Activated CD4-positive, CD25-positive, alpha-beta regulatory T cell treated with anti-CD3 and anti-CD28 coated beads, Interleukin-2, amount 50 U/mL, for 24 hours (primary cell): ENCODE measurements around the gene TMEM97.

Source experiments
- ATAC-seq, 2 donors: fragments of 150-1000 bp; cut with Tn5 transposase; one replicate each; pipeline ENCODE4 v1.10.0; 2021; ENCODE audit warnings: mild to moderate bottlenecking in 1 of 2, moderate library complexity in 1 of 2

Gene TMEM97

DNA sequence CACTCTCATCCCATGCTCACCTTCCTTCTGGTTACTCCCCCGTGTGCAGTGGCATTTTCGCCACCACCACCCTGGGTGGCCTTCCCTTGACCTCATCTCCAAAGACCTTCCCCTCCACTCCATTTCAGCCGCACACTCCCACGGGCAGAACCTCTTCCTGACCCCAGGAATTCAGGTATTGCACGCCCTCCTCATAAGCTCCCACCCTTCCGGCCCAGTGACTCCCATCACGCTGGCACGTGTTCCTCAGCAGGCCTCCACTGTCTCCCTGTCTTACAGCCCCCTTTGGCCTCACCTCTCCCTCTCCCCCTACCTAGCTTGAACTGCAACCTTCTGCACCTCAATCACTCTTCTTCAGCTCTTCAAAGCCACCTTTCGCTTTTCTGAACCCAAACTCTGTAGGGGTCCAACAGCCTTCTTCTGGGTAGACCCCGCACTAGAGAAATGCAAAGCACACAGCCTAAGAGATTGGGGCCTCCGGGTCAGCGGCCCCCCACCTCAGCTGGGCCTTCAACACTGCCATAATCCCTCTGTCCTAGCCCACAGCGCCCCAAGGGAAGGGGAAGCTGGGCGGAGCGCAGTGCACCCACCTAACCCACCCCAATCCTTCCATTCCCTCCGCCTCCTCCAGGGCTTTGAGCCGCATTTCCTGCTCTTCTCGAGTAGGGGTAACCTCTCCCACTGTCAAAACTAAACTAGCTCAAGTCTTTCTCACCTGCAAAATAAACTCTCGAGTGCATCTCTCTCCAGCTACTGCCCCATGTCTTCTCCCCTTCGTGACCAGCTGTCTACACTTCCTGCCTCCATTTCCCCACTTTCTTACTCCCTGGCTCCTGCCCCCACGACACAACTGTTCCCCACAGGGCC, 1.7 kb upstream of the TMEM97 start:
- ATAC-seq = no peak

DNA sequence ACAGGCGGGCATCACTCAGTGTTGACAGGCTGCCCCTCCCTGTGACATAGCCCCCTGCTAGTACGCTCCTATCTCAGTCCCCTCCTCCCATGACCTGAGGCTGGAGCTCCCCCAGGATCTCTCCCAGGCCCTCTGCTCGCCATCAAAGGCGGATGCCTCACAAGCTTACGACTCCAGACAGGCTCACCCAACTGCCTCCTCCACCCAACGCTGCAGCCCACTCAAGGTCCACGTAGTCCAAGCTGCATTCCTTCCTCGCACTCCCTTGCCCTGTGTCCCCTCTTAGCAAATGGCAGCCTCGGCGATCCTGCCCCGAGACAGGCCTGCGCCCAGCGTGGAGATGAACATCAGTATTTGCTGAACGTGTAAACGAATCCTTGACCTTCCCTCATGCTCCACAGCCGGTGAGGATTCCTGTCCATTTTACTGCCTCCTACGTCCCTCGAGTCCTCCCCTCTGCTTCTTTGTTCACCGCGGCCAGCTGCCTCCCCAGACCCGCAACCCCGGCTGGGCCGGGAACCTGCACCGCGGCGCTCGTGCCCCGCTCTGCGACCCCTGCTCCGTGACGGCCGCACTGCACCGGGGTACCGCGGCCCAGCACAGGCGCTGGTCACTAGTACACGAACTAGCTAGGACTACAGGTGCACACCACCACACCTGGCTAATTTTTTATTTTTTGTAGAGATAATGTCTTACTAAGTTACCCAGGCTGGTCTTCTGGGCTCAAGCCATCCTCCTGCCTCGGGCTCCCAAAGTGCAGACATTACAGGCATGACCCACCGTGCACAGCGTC, 838 bp upstream of the TMEM97 start:
- peak in 1 of 2 donors; percentile 13 for ATAC-seq

DNA sequence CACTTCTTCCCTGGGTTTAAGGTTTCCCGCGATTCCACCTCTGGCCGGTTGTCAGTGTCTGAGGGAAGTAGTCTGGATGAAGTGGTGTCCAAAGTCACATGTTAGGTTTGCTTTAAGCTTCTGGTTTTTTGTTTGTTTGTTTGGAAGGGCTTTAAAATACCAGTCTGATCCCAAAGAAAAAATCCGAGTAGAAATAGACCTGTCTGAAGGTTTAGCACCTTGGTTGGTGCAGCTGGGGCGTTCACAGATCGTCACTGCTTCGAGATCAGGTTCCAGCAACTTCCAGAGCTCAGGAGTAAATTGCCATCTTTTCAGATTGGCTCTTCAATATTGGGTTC, 567 bp downstream of the TMEM97 start:
- ATAC-seq = no peak

DNA sequence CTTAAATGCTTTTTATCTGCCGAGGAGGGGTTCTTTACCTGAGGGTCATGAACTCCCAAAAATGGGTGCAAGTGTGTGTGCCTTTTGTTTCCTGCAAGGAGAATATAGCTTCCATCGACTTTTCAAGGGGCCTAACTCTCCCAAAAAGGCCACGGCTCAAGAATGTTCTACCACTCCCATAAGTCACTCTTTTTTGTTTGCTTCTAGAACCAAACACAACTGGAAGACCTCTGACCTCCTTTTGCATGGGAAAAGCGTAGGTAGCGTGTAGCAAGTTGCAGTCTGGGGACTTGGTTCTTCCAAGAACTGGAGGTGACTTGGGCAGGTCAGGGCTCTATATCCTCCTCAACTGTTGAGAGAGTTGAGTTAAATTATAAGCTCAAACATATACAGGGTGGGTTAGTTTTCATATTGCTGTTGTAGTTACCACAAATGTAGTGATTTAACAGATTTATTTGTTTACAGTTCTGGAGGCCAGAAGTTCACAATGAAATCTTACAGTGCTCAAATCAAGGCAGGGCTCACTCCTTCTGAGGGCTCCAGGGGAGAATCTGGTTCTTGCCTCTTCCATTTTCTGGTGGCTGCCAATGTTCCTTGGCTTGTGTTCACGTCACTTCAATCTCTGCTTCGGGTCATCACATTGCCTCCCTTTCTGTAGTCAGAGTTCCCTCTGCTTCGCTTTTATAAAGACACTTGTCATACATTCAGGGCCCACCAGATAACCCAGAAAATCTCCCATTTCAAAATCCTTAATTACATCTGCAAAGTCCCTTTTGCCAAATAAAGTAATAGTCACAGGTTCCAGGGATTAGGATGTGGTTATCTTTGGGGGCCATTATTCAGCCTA, 1.4 kb downstream of the TMEM97 start:
- ATAC-seq = no peak

DNA sequence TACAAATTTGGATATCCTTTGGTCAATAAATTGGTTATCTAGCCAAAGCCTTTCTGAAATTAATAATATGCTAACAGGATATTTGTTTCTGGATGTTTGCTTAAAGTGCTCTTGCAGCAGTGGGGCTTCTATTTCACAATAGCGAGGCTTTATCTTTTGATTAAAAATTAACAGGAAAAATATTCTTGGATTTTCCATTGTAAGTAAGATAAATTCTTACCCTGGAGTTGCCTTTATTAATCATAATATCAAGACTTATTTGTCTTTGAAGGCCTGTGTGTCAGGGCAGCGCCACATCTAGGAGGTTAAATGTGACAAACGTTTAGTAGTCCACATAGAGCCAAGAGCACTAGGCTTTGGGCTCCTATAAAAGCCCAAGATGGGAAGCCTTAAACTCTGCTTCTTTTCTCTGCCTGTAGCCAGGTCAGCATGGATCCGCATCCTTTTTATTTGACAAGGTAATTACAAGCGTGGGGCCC, 5.3 kb downstream of the TMEM97 start:
- no peak for ATAC-seq

DNA sequence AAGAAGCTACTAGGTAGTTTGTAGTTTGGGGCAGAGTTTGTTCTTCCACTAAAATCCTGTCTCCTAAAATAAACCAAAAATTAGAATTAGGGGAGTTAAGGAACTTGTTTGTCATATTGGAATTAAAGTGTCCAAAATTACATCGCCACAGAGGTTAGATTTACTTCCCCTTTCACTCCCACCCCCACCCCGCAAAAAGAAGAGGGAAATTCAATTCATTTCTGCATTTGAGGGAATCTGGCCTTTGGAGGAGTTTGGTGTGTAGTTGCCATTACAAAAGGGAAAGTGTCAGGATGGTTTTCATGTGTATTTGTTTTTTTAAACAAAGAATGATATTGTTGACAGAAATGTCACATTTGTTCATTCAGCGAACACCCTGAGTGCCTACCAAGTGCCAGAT, 5.8 kb downstream of the TMEM97 start:
- ATAC-seq = no peak

DNA sequence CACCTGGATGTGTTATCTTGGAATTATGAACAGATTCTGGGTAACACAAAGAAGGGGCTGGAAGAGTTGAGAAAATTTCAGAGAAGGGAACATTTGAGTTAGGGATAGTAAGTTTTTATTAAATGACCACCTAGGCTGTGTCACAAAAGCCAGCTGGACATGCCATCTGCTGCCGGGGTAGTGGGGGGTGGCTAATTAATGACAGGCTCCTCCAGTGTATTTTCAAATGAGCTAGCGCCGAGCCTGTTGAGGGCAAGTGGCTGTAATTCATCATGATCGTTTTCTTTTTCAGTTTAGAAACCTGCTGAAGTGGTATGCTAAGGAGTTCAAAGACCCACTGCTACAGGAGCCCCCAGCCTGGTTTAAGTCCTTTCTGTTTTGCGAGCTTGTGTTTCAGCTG, 6.2 kb downstream of the TMEM97 start:
- no peak for ATAC-seq

DNA sequence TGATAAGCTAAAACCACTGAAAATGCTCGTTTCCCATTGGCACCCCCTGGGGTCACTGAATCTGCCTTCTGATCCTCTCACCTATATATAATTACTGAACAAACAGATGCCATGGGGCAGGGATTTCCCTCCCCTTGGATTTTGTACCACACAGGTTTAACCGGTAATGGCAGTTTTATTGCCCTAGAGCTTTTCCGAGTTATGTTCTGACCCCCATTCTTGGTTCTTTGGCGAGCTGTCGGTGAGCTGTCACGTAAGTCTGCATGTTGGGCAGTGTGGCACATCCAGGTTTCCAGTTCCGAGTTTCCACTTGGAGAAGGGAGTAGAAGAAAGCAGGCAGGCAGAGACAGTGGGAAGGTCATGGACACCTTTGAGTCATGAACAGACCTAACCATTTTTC, 7.1 kb downstream of the TMEM97 start:
- ATAC-seq = no peak

DNA sequence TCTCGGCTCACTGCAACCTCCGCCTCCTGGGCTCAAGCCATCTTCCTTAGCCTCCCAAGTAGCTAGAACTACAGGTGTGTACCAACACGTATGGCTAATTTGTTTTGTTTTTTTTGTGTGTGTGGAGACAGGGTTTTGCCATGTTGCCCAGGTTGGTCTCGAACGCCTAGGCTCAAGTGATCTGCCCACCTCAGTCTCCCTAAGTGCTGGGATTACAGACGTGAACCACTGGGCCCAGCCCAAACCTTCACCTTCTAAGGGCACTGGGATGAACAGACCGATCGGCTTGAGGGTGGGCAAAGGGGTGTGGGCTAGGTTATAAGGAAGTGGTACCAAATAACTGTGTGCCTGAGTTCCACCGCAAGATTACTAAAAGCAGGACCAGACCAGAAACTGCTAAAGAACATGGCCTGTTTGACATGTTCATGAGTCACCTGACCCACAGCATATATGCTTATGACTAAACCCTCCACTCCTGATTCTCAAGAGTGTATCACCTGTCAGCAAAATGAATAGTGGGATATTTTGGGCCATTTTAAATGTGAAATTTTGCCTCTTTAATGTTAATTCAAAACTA, 8.1 kb downstream of the TMEM97 start:
- ATAC-seq = peak; percentile 99

DNA sequence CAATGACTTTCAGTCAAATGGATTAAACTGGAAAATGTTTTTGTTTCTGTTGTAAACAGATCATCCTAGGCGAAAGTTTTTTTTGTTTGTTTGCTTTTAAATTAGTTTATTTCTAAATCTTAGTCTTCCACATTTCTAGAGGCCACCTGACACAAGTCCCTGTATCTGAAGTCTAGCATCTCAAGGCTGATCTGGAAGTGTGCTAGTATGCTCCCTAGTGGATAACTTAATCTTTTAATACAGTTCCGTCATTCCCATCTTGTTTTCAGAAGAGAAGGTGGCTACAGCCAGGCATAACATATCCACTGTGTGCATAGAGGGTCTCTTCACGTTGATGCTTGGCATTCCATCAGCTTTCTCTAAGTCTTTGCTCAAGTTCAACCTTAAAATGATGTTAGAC, 8.7 kb downstream of the TMEM97 start:
- ATAC-seq = no peak

DNA sequence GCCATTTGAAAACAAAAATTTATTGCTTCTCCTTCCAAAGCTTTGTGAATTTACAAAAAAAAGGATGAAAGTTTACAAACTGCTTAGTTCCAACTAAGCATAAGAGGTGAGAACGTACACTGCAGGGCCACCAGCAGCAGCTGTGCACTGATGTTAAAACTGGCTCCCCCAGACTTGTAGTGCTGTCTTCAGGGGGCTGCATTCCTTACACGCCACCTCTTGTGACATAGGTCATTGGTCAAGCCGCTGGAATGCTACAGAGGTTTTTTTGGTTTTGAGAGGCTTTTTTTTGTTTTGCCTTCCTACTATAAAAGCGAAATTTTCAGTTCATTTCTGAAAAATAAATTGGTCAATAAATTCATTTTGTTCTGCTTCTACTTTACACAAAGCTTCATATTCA, 9.3 kb downstream of the TMEM97 start:
- no peak for ATAC-seq

DNA sequence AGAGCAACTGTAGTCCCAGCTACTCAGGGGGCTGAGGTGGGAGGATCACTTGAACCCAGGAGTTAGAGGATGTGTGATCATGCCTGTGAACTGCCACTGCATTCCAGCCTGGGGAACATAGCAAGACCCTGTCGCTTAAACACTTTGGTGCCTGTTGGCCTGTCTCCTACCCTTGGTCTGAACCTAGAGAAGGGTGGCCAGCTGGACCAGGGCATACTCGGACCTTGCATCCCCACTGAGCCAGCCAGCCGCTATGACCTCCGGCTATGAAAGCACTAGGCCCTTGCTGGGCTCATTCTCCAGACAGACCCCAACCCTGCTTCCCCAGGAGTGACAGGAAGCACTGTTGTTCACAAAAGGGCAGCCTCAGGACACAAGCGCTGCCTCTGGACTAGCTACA, 11.7 kb downstream of the TMEM97 start:
- no peak for ATAC-seq

DNA sequence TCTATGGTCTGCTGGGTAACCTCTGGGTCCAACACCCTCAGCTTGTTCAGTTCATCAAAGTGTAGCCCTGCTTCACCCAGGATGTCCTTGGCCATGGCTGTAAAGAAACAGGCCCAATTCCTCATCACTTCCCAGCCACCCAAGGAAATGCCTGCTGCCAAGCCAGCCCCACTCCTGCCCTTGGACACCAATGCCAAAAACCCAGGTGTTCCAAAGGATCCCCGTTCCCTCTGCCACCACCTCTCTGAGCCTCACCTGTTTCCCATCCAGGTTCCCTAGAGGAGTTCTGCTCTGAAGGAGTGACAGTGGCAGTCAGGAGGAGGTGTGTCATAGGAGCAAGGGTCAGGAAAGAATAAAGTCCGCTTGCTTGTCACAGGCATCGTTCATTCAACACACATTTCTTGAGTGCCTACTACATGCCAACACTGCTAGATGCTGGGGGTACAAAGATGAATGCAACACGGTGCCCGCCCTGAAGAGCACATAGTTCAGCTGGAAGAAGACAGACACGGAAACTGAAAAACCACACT, 13.0 kb downstream of the TMEM97 start:
- no peak for ATAC-seq

DNA sequence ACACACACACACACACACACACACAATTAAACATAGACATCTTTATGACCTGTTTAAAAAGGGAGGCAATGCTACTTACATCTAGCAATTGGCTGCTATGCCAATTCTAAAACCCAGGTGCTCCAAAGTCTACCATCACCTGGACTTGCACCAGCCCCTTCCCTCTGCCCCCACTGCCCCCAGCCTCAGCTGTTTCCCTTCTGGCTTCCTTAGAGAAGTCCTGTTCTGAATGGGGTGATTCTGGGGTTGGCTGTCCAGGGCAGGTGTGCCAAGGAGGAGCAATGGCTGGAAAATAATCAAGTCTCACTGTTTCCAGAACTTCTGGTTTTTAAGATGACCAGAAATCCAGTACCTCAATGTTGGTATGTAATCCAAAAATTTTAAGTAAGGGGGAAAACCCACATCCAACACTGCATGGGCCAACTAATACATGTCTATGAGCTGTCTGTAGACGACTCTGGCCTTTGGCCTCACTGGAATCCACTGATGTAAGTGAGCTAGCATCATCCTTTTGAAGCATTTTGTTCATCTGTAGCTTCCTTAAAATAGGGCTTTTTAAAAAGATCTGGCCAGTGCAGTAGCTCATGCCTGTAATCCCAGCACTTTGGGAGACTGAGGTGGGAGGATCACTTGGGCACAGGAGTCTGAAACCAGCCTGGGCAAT, 14.2 kb downstream of the TMEM97 start:
- ATAC-seq = no peak

DNA sequence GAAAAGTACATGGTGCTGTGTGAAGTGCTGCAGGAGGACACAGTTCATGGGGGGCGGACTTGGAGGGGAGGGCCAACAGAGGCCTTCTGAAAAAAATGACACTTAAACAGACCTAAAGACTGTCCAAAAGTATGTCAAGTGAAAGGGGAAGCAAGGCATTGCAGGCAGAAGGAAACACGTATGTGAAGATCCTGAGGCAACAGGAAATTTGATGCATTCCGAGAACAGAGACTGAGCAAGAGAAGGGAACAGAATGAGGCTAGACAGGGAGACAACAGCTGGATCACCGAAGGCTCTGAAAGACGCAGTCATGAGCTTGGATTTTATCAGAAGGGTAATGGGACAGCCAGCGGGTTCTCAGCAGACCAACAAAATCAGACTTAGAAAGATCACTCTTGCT, 15.2 kb downstream of the TMEM97 start:
- no peak for ATAC-seq

DNA sequence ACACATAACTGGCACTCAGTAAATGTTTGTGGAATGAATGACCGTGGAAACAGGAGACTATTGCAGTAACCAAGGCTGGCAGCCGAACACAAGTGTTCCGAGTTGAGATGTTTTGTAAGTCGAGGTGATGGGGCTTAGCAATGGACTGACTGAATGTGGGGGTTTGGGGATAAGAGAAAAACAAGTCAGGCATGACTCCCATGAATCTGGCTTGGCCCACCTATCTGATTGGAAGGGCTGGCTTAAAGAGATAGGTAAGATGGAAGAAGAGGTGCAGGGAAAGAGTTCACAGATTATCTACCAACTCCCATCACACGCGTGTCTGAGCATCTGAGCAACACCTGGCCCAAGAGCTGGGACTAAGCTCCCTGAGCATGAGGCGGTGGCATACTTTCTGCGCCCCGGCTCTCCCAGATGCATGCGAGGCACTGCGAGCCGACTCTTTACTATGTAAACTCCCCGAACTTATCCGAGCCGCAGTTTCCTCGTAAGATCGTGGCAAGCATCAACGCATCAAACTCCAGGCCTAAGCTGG, 15.7 kb downstream of the TMEM97 start:
- no peak for ATAC-seq

DNA sequence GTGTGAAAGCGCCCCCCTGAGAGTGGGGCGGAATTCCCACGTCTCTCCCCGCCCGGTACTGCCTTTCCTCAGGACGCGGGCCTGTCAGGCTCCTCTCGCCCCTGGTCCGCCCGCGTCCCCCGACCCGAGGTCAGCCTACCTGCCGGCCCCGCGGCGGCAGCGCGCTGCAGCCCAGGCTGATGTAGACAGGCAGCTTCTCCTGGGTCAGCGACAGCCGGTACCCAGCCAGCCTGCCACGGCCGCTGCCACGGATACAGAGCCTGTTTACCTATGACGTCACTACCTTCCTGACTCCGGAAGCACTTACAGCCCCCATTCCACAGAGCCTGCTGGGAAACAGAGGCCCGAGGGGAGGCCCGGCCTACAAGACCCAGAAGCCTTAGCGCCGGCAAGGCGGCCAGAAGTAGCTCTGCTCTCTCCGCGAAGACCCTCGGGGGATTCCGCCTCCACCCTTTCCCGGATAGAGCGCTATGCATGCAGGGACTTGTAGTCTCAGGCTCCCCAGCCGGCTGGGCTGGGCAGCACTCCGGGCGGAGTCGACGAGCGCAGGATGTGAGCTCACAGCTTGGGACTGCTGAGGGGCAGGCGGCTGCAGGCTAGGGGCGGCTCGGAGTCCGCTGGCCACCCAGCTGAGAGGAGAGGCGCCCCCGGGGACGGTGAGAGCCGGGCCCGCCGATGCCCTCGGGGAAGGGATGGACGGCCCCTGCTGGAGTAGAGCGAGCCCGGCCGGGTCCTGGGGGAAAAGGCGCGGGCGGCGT, 16.4 kb downstream of the TMEM97 start, which contains the start of the genes IFT20 and TNFAIP1:
IFT20 (minus strand) TSS at position 272 of the 758 bp plus-strand sequence. CDS start 3,487 bp downstream, outside the sequence.
TNFAIP1 (plus strand) TSS at position 561 of the 758 bp plus-strand sequence. CDS start 3,761 bp downstream, outside the sequence.
- peak; percentile 98 to 99 for ATAC-seq

DNA sequence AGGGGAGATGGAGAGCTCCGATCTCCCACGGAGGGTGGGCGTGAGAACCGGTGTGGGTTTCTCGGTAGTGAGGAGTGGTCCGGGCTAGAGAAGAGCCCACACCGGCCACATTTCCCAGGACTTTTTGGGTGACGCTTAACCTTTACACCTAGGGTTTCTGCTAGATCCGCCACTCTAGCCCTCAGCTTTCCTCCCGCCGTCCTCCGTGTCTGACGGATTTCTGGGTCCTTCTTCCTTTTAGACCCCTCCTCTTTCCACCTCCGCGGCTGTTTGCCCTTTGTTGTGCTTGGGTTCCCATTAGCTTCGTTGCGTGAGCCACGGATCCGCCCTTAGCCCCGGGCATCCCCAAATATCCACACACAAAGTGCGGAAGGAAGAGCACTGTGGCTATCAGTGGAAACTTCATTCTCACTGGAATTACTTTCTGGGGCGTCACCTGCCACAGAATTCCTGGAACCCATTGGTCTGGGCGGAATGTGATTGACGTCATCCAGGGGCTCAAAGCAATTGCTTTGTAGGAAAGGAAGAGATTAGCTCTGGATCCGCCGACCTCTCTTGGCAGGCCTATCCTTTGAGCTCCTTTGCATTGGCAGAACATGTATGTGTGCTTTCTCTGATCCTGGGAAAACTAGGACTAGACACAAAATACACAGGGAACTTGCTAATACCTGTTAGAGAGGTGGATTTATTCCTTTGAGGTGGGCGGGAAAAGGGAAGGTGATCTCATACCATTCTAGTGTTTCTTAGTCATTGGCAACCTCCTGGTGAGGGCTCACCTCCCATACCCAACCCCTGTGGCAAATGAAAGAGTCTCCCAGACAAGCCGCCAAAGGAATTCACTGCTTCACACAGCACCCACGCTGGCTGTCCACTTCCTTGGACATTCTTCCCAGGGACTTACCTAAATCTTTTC, 17.2 kb downstream of the TMEM97 start:
- no peak for ATAC-seq

DNA sequence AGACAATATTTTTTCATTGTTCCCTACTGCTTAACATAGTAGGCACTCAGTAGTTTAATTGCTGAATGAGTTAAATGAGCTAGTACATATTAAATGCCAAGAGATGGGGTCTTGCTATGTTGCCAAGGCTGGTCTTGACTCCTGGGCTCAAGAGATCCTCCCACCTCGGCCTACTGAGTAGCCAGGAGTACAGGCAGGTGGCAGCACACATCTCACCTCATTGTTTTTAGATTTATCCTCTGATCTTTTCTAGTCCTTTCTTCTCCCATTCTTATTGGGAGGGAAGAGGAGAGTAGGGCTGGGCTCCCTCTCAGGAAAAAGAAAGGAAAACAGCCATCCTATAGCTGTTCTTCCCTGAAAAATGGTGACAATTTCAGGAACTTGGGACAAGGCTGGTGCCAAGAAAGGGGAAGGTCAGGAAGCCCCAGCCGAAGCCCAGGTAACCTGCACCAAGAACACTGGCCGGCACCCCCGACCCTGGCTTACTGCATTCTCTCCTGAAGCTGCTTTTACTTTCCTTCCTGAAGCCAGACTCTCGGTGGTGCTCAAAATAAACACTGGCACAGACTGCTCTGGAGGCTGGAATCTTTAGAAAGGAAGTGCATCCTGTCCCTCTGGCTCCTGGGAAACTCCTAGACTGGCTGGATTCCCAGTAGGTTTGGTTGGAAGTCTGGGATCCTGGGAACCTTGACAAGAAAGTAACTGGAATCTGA, 19.2 kb downstream of the TMEM97 start:
- no peak for ATAC-seq
